C4-2B (cell line): ENCODE measurements around the gene ZNF467.

Experiments used
- CTCF ChIP-seq: fragments of 450-650 bp; conservative IDR thresholded peaks from 2 replicates; pipeline ENCODE4 v1.5.1; 2017; ENCODE audit warnings: mild to moderate bottlenecking
- ZFX ChIP-seq: fragments of 450-650 bp; IDR thresholded peaks from 2 replicates; pipeline ENCODE4 v1.6.1; 2017

- TF ChIP-seq CTCF = no peak
- no peak for TF ChIP-seq ZFX
Observed at GRCh38 chr7:149804106-149804505, 30.7 kb upstream of the ZNF467 start.
